HCT116 (cell line): Measurements from ENCODE around the gene RNF208. TPM values are rescaled to one million over a fixed set of nuclear protein-coding genes. Genes with fewer than 3 reads are reported as not detected.

Experiments used
- ATAC-seq: fragments of 200-7000 bp; cut with Tn5 transposase; 2 replicates; pipeline ENCODE4 v1.9.1; 2020; ENCODE audit warnings: mild to moderate bottlenecking, moderate library complexity
- BruUV-seq: library from RNA; stranded (reverse); fragments of 400-500 nt; replicated peaks from 2 replicates; lab custom pipeline; 2021; lab: Mats Ljungman, UMichigan
- CTCF ChIA-PET: fragments of 300-600 bp; sonication (Branson Sonifier 250); formaldehyde crosslinking; loops from one replicate; lab custom pipeline; 2021; ENCODE audit warnings: antibody characterized with exemption; lab: Charles Lee
- POLR2A ChIA-PET: fragments of 300-600, 350-600 bp; sonication (Branson Sonifier 250); formaldehyde crosslinking; loops from one replicate; lab custom pipeline; 2021; ENCODE audit warnings: antibody characterized with exemption; lab: Charles Lee
- RAD21 ChIA-PET, 2 experiments: fragments of 300-600 bp; sonication (Branson Sonifier 250); formaldehyde crosslinking; loops; one replicate each; lab custom pipeline; 2023; ENCODE audit warnings: low total read pairs in 2 of 2; ENCODE audit not compliant: uncharacterized antibody in 2 of 2, unreplicated experiment in 2 of 2, low non-redundant PET in 1 of 2; lab: Charles Lee
- DNase-seq: peaks from one replicate; pipeline ENCODE4 v3.0.0-alpha.2; 2010; ENCODE audit warnings: low read depth, low spot score
- H2AFZ ChIP-seq: fragments of 200-600 bp; shearing (Covaris generic), sonication (generic); 2 replicates; pipeline ENCODE4 v1.6.1; 2017; ENCODE audit warnings: low read depth, mixed run types, mixed read lengths, antibody characterized with exemption, low read length; ENCODE audit not compliant: poor library complexity, severe bottlenecking
- H3K27ac ChIP-seq: 2 replicates; pipeline ENCODE4 v1.5.1; 2012; ENCODE audit warnings: low read depth, low read length
- H3K27me3 ChIP-seq: fragments of 200-600 bp; sonication (generic); 2 replicates; pipeline ENCODE4 v1.6.1; 2016; ENCODE audit warnings: mixed run types, low read length, mixed read lengths; ENCODE audit not compliant: insufficient read depth
- H3K36me3 ChIP-seq, 2 experiments: fragments of 200-500 bp in 1 of 2; fragments of 200-600 bp in 1 of 2; sonication (Bioruptor generic) in 1 of 2; sonication (generic) in 1 of 2; 2 replicates each; pipeline versions ENCODE4 v1.5.1 to v1.6.1; 2014 to 2016; ENCODE audit warnings: low read length in 2 of 2, inconsistent platforms in 1 of 2, mixed read lengths in 1 of 2, mixed run types in 1 of 2; ENCODE audit not compliant: insufficient read depth in 2 of 2, control insufficient read depth in 1 of 2
- H3K4me1 ChIP-seq, 2 experiments: fragments of 200-600 bp in 1 of 2; sonication (generic) in 1 of 2; 2 replicates each; pipeline versions ENCODE4 v1.5.1 to v1.6.1; 2012 to 2017; ENCODE audit warnings: low read length in 2 of 2, inconsistent platforms in 1 of 2, mild to moderate bottlenecking in 1 of 2, mixed read lengths in 1 of 2, mixed run types in 1 of 2, moderate library complexity in 1 of 2; ENCODE audit not compliant: insufficient read depth in 2 of 2, control insufficient read depth in 1 of 2
- H3K4me2 ChIP-seq: fragments of 200-600 bp; sonication (generic); 2 replicates; pipeline ENCODE4 v1.6.1; 2017; ENCODE audit warnings: mixed run types, low read length, mixed read lengths
- H3K4me3 ChIP-seq, 2 experiments: fragments of 200-600 bp in 1 of 2; sonication (generic) in 1 of 2; replicated peaks in 1 of 2; 2 replicates each; pipeline ENCODE4 v1.5.1; 2011 to 2016; ENCODE audit warnings: low read length in 2 of 2, control low read depth in 1 of 2, low read depth in 1 of 2, mild to moderate bottlenecking in 1 of 2, mixed read lengths in 1 of 2, mixed run types in 1 of 2
- H3K79me2 ChIP-seq: fragments of 200-600 bp; sonication (generic); 2 replicates; pipeline ENCODE4 v1.6.1; 2017; ENCODE audit warnings: mild to moderate bottlenecking, mixed run types, low read length, moderate library complexity, mixed read lengths; ENCODE audit not compliant: insufficient read depth
- H3K9ac ChIP-seq: fragments of 200-600 bp; sonication (generic); 2 replicates; pipeline ENCODE4 v1.6.1; 2016; ENCODE audit warnings: low read length, mixed read lengths
- H3K9me2 ChIP-seq: fragments of 200-600 bp; sonication (generic), shearing (Covaris generic); 2 replicates; pipeline ENCODE4 v1.6.1; 2017; ENCODE audit warnings: mixed run types, mild to moderate bottlenecking, moderate library complexity; ENCODE audit not compliant: insufficient read depth
- H3K9me3 ChIP-seq, 2 experiments: fragments of 200-500 bp in 1 of 2; fragments of 200-600 bp in 1 of 2; sonication (Bioruptor generic) in 1 of 2; sonication (generic) in 1 of 2; 2 replicates each; pipeline ENCODE4 v1.6.1; 2014 to 2017; ENCODE audit warnings: low read length in 2 of 2, mixed read lengths in 2 of 2, inconsistent platforms in 1 of 2, low read depth in 1 of 2, mild to moderate bottlenecking in 1 of 2, mixed run types in 1 of 2, moderate library complexity in 1 of 2; ENCODE audit not compliant: control insufficient read depth in 1 of 2, insufficient read depth in 1 of 2
- H4K20me1 ChIP-seq: fragments of 200-600 bp; sonication (generic), shearing (Covaris generic); 2 replicates; pipeline ENCODE4 v1.6.1; 2017; ENCODE audit warnings: mixed run types, mild to moderate bottlenecking, moderate library complexity; ENCODE audit not compliant: insufficient read depth
- CBX3 ChIP-seq: IDR thresholded peaks from 2 replicates; pipeline ENCODE4 v1.6.1; 2012; ENCODE audit warnings: low read depth
- CEBPB ChIP-seq: IDR thresholded peaks from 2 replicates; pipeline ENCODE4 v1.6.1; 2012; ENCODE audit warnings: low read depth
- EZH2 ChIP-seq: fragments of 200-600 bp; sonication (generic); IDR thresholded peaks from 2 replicates; pipeline ENCODE4 v1.6.1; 2017; ENCODE audit warnings: antibody characterized with exemption, mixed run types
- EZH2phosphoT487 ChIP-seq: fragments of 200-600 bp; IDR thresholded peaks from 2 replicates; pipeline ENCODE4 v1.6.1; 2018; ENCODE audit warnings: antibody characterized with exemption, borderline replicate concordance
- JUND ChIP-seq: IDR thresholded peaks from 2 replicates; pipeline ENCODE4 v1.6.1; 2012
- POLR2AphosphoS5 ChIP-seq: IDR thresholded peaks from 2 replicates; pipeline ENCODE4 v1.6.1; 2011; ENCODE audit warnings: mild to moderate bottlenecking, low read depth, low read length, moderate library complexity
- SP1 ChIP-seq: IDR thresholded peaks from 2 replicates; pipeline ENCODE4 v1.6.1; 2012; ENCODE audit warnings: low read depth
- TCF7L2 ChIP-seq: IDR thresholded peaks from 2 replicates; pipeline ENCODE4 v1.7.0; 2011; ENCODE audit warnings: borderline replicate concordance, inconsistent platforms; ENCODE audit not compliant: insufficient read depth, insufficient read length; ENCODE audit errors: extremely low read depth
- YY1 ChIP-seq: IDR thresholded peaks from 2 replicates; pipeline ENCODE4 v1.6.1; 2011; ENCODE audit warnings: low read length, low read depth, moderate library complexity, mild to moderate bottlenecking; ENCODE audit not compliant: insufficient replicate concordance; ENCODE audit errors: extremely low read depth
- ZFX ChIP-seq: fragments of 450-650 bp; IDR thresholded peaks from 2 replicates; pipeline ENCODE4 v1.6.1; 2017
- intact Hi-C: fragments of 100-400 bp; cut with micrococcal nuclease; formaldehyde crosslinking; loops from 2 replicates; pipeline ENCODE4 v1.10.0; 2022
- total RNA-seq: library from RNA; stranded (reverse); gene quantifications from one replicate; pipeline ENCODE4 v1.2.1, GENCODE V29; 2021; ENCODE audit not compliant: unreplicated experiment
- TF ChIP-seq, protein P1 (sequence below): IDR thresholded peaks from 2 replicates; pipeline ENCODE4 v1.6.1; 2012
- TF ChIP-seq, protein P2 (sequence below): IDR thresholded peaks from 2 replicates; pipeline ENCODE4 v1.6.1; 2012
- TF ChIP-seq, protein P3 (sequence below), 3 experiments: fragments of 200-600 bp in 1 of 3; sonication (generic) in 1 of 3; IDR thresholded peaks in 2 of 3; conservative IDR thresholded peaks in 1 of 3; 2 replicates each; pipeline ENCODE4 v1.5.1; 2012 to 2017; ENCODE audit warnings: low read depth in 2 of 3, low read length in 2 of 3, antibody characterized with exemption in 1 of 3, borderline replicate concordance in 1 of 3, control low read depth in 1 of 3, mild to moderate bottlenecking in 1 of 3, mixed read lengths in 1 of 3, mixed run types in 1 of 3, moderate library complexity in 1 of 3; ENCODE audit not compliant: insufficient read depth in 1 of 3

Gene RNF208
- total RNA-seq, 1 experiment from 2014 or later, result 26.1 TPM

DNA sequence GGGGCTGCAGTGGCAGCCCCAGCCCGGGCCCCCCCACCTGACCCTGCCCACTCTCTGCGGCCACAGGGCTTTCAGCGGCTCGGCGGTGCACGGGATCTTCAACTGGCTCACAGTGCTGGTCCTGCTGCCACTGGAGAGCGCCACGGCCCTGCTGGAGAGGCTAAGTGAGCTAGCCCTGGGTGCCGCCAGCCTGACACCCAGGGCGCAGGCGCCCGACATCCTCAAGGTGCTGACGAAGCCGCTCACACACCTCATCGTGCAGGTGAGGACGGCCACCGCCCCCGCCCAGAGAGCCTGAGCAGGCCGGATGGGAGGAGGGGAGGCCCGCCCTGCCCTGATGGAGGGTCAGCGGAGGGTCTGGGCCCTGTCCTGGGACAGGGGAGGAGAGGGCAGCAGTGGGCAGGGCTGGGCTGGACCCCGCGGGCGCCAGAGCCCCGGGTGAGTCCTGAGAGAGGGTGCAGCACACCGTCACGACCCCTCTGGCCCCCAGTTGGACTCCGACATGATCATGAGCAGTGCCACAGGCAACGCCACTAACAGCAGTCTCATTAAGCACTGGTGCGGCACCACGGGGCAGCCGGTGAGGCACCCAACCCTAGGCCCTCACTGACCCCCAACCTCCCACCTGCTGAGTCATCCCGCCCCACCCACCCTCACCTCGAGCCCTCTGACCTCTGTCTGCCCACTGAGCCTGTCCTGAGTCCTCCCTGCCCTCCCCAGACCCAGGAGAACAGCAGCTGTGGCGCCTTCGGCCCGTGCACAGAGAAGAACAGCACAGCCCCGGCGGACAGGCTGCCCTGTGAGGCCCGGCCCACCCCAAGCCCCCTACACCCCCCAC is 11.3 kb upstream of the RNF208 start:
- RAD21 ChIA-PET, result no interaction called here
- no peaks in the 10 kb centered on the region for H3K9me3 ChIP-seq

More for the DNA sequence above, 11.3 kb upstream of the RNF208 start:
- no peaks in the 10 kb centered on the region for H3K36me3 ChIP-seq
- intact Hi-C loops, result no loop called here
- POLR2A ChIA-PET, result no interaction called here
- TF ChIP-seq SP1, result no peak
- no peak for TF ChIP-seq CBX3
- no peak for TF ChIP-seq POLR2AphosphoS5
- TF ChIP-seq YY1, result no peak
- no peak for TF ChIP-seq CEBPB
- TF ChIP-seq, protein P1, sequence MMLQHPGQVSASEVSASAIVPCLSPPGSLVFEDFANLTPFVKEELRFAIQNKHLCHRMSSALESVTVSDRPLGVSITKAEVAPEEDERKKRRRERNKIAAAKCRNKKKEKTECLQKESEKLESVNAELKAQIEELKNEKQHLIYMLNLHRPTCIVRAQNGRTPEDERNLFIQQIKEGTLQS, result no peak
- TF ChIP-seq, protein P2, sequence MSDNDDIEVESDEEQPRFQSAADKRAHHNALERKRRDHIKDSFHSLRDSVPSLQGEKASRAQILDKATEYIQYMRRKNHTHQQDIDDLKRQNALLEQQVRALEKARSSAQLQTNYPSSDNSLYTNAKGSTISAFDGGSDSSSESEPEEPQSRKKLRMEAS, result no peak
- no peak for TF ChIP-seq EZH2
- TF ChIP-seq TCF7L2, result no peak
- TF ChIP-seq, protein P3, sequence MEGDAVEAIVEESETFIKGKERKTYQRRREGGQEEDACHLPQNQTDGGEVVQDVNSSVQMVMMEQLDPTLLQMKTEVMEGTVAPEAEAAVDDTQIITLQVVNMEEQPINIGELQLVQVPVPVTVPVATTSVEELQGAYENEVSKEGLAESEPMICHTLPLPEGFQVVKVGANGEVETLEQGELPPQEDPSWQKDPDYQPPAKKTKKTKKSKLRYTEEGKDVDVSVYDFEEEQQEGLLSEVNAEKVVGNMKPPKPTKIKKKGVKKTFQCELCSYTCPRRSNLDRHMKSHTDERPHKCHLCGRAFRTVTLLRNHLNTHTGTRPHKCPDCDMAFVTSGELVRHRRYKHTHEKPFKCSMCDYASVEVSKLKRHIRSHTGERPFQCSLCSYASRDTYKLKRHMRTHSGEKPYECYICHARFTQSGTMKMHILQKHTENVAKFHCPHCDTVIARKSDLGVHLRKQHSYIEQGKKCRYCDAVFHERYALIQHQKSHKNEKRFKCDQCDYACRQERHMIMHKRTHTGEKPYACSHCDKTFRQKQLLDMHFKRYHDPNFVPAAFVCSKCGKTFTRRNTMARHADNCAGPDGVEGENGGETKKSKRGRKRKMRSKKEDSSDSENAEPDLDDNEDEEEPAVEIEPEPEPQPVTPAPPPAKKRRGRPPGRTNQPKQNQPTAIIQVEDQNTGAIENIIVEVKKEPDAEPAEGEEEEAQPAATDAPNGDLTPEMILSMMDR (IDR thresholded peaks at IDR 0.05 in 2 of 3, conservative IDR thresholded peaks at IDR 0.05 in 1 of 3; ENCODE audit: borderline replicate concordance in 1 of 3, insufficient read depth in 1 of 3, low read depth in 2 of 3, low read length in 2 of 3), result no peak
- no peak for TF ChIP-seq EZH2phosphoT487
- no peak for TF ChIP-seq ZFX
- no peak for TF ChIP-seq JUND
- H3K79me2 ChIP-seq, result no peaks in the 10 kb centered on the region; the same call in 1 of the 2 replicates
- no peaks in the 10 kb centered on the region for H3K27me3 ChIP-seq
- no peak overlapping the region for H3K4me2 ChIP-seq
- no peak overlapping the region for H3K4me3 ChIP-seq
- H3K27ac ChIP-seq, result no peak overlapping the region
- no peaks in the 10 kb centered on the region for H4K20me1 ChIP-seq
- BruUV-seq, result no TSS peak
- no peak for DNase-seq
- no peak overlapping the region for H3K9ac ChIP-seq
- H3K9me2 ChIP-seq, result no peaks in the 10 kb centered on the region
- H3K4me1 ChIP-seq, result peaks cover 23 to 38% of the 10 kb centered on the region in 2 experiments
- CTCF ChIA-PET, result no interaction called here
- no peak overlapping the region for H2AFZ ChIP-seq
- ATAC-seq, result no peak
